GM21619 (cell line): ENCODE measurements around the gene NEO1.

ENCODE experiments used
- ATAC-seq: cut with Tn5 transposase; IDR thresholded peaks from one replicate; pipeline ENCODE4 v1.9.1; 2021; ENCODE audit not compliant: unreplicated experiment

The NEO1 gene

GRCh38 chr15:73326157-73326556 is 273.9 kb downstream of the NEO1 start:
- no peak for ATAC-seq

GRCh38 chr15:73328149-73328820 is 276.0 kb downstream of the NEO1 start:
- no peak for ATAC-seq

GRCh38 chr15:73328981-73329380 is 276.7 kb downstream of the NEO1 start:
- no peak for ATAC-seq

- ATAC-seq = no peak
These were observed 277.4 kb downstream of the NEO1 start for GRCh38 chr15:73329501-73330200.

- no peak for ATAC-seq
These were observed 278.2 kb downstream of the NEO1 start for GRCh38 chr15:73330206-73331051.

- ATAC-seq = no peak
These were observed 279.2 kb downstream of the NEO1 start for GRCh38 chr15:73331501-73331900.

- no peak for ATAC-seq
These were observed 280.0 kb downstream of the NEO1 start for GRCh38 chr15:73331991-73332925.

GRCh38 chr15:73333001-73333400 is 280.7 kb downstream of the NEO1 start:
- no peak for ATAC-seq

- no peak for ATAC-seq
These were observed 281.8 kb downstream of the NEO1 start for GRCh38 chr15:73334086-73334485.

GRCh38 chr15:73335026-73335425 is 282.8 kb downstream of the NEO1 start:
- no peak for ATAC-seq

GRCh38 chr15:73335471-73335870 is 283.2 kb downstream of the NEO1 start:
- no peak for ATAC-seq

- no peak for ATAC-seq
These were observed 284.5 kb downstream of the NEO1 start for GRCh38 chr15:73336756-73337155.

- ATAC-seq = no peak
These were observed 284.9 kb downstream of the NEO1 start for GRCh38 chr15:73337187-73337586.

GRCh38 chr15:73338058-73338457 is 285.8 kb downstream of the NEO1 start:
- ATAC-seq = no peak

- no peak for ATAC-seq
These were observed 286.5 kb downstream of the NEO1 start for GRCh38 chr15:73338606-73339374.

GRCh38 chr15:73340502-73341192 is 288.4 kb downstream of the NEO1 start:
- no peak for ATAC-seq

- ATAC-seq = no peak
These were observed 289.8 kb downstream of the NEO1 start for GRCh38 chr15:73341886-73342600.

- ATAC-seq = no peak
These were observed 291.8 kb downstream of the NEO1 start for GRCh38 chr15:73344056-73344455.

- no peak for ATAC-seq
These were observed 293.4 kb downstream of the NEO1 start for GRCh38 chr15:73345658-73346057.
